Activated T-helper 2 cell treated with anti-CD3 and anti-CD28 coated beads, Interferon-gamma antibody, Interleukin-2, Interleukin-4, amounts not matched to agents 10 μg/mL and 5 μg/mL and 100 μg/mL, durations not matched to agents 14 hours and 24 hours and 36 hours (primary cell): Measurements from ENCODE around the gene EAPP. TPM values are rescaled to one million over a fixed set of nuclear protein-coding genes. Genes with fewer than 3 reads are reported as not detected.
A peak's percentile ranks its signal among the peaks of the same experiment; 100 is the strongest.
"Not testable (repeated sequence)": the region's sequence is repeated elsewhere in the genome, so short reads cannot be mapped to it uniquely, and the experiment has no call there.

Experiments used
- DNase-seq: peaks from one replicate; pipeline ENCODE4 v3.0.0; 2021; ENCODE audit warnings: low spot score
- H3K27ac Mint-ChIP-seq: one replicate; pipeline ENCODE4 v1.8.0; 2021; ENCODE audit warnings: mixed read lengths
- H3K27me3 Mint-ChIP-seq: one replicate; pipeline ENCODE4 v1.8.0; 2021; ENCODE audit warnings: low read depth, mixed read lengths
- H3K36me3 Mint-ChIP-seq: one replicate; pipeline ENCODE4 v1.8.0; 2021; ENCODE audit warnings: low read depth, mixed read lengths
- H3K4me1 Mint-ChIP-seq: one replicate; pipeline ENCODE4 v1.8.0; 2021; ENCODE audit warnings: low read depth, mixed read lengths
- H3K4me3 Mint-ChIP-seq: one replicate; pipeline ENCODE4 v1.8.0; 2021; ENCODE audit warnings: low read depth, mild to moderate bottlenecking, moderate library complexity, mixed read lengths
- H3K9me3 Mint-ChIP-seq: one replicate; pipeline ENCODE4 v1.8.0; 2021; ENCODE audit warnings: mixed read lengths
- intact Hi-C: fragments of 100-400 bp; cut with micrococcal nuclease; formaldehyde crosslinking; loops from one replicate; pipeline ENCODE4 v1.15.1; 2023
- total RNA-seq: library from RNA; stranded (reverse); gene quantifications from 2 replicates; pipeline ENCODE4 v1.2.3, GENCODE V29; 2022

Gene EAPP, protein sequence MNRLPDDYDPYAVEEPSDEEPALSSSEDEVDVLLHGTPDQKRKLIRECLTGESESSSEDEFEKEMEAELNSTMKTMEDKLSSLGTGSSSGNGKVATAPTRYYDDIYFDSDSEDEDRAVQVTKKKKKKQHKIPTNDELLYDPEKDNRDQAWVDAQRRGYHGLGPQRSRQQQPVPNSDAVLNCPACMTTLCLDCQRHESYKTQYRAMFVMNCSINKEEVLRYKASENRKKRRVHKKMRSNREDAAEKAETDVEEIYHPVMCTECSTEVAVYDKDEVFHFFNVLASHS
- total RNA-seq = 35.2 and 36.6 TPM in 2 replicates

DNA sequence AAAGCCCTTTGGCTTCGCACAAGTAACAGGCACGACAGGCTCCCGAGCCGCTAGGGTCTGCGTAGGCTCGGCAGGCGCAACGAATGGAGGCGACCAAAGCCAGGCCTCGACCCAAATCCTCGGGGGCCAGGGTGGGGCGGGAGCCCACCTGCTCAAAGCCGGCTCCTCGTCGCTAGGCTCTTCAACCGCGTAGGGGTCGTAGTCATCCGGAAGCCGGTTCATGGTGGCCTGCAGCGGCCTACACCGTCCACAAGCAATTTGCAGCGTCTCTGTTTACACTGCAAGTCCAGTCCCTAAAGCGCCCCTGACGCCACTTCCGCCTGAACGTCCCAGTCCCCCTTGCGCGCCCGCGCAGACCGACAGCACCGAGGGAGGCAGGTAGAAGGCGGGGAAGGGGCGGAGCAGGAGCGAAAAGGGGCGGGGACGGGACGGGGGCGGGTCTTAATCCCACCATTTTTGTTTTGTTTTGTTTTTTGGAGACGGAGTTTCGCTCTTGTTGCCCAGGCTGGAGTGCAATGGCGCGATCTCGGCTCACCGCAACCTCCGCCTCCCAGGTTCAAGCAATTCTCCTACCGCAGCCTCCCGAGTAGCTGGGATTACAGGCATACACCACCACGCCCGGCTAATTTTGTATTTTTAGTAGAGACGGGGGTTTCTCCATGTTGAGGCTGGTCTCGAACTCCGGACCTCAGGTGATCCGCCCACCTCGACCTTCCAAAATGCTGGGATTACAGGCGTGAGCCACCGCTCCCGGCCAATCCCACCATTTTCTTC, at the start of gene EAPP:
EAPP (minus strand) TSS at position 295 of the 774 bp plus-strand sequence; CDS start at position 222, 73 bp downstream.
- intact Hi-C loops = loop anchor here (5.0 kb wide), 2 partner anchors 77 to 443 kb away; partner anchors contain the start of genes SPTSSA and SRP54
- H3K36me3 Mint-ChIP-seq = peaks cover 13% of the 10 kb centered on the region
- peak within 1 kb of the TSS; percentile 99 for H3K27ac Mint-ChIP-seq
- H3K4me1 Mint-ChIP-seq = peaks cover 24% of the 10 kb centered on the region
- H3K27me3 Mint-ChIP-seq = no peaks in the 10 kb centered on the region
- H3K4me3 Mint-ChIP-seq = peak within 1 kb of the TSS; percentile 99
- peak; percentile 92 for DNase-seq
- no peaks in the 10 kb centered on the region for H3K9me3 Mint-ChIP-seq

DNA sequence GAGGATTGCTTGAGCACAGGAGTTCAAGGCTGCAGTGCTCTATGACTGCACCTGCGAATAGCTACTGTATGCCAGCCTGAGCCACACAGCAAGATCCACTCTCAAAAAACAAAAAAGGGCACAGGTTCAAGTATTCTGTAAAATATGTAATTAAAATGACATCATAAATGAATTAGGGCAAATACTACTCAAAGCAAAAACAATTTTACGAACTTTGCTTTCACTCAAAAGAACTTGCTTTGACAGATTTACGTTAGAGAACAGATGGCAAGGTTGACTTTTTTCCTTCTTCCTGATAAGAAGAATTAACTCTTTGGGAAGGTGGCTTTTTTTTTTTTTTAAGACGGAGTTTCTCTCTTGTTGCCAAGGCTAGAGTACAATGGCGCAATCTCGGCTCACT, 44.0 kb upstream of the EAPP start:
- Mint-ChIP-seq H3K27me3 (no peaks in the 10 kb centered on the region), H3K27ac (no peak overlapping the region), H3K4me3 (no peak overlapping the region), H3K9me3 (no peaks in the 10 kb centered on the region), H3K36me3 (peaks cover 52% of the 10 kb centered on the region), H3K4me1 (peaks cover 2% of the 10 kb centered on the region)
- DNase-seq = no peak
- intact Hi-C loops = no loop called here

DNA sequence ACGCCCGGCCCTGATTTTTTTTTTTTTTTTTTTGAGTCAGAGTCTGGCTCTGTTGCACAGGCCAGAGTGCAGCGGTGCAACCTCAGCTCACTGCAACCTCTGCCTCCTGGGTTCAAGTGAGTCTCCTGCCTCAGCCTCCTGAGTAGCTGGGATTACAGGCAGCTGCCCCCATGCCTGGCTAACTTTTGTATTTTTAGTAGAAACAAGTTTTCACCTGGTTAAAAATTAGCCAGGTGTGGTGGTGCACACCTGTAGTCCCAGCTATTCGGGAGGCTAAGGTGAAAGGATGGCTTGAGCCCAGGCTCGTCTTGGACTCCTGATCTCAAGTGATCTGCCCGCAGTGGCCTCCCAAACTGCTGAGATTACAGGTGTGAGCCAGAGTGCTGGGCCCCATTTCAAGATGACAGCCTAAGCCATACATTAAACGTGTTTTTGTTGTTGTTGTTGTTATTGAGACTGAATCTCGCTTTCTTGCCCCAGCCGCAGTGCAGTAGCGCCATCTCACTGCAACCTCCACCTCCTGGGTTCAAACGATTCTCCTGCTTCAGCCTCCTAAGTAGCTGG, 42.7 kb upstream of the EAPP start:
- DNase-seq = no peak
- intact Hi-C loops = no loop called here
- H3K9me3 Mint-ChIP-seq = no peaks in the 10 kb centered on the region
- no peak overlapping the region for H3K4me3 Mint-ChIP-seq
- H3K4me1 Mint-ChIP-seq = peaks cover 2% of the 10 kb centered on the region
- H3K36me3 Mint-ChIP-seq = peaks cover 52% of the 10 kb centered on the region
- H3K27me3 Mint-ChIP-seq = no peaks in the 10 kb centered on the region
- no peak overlapping the region for H3K27ac Mint-ChIP-seq

DNA sequence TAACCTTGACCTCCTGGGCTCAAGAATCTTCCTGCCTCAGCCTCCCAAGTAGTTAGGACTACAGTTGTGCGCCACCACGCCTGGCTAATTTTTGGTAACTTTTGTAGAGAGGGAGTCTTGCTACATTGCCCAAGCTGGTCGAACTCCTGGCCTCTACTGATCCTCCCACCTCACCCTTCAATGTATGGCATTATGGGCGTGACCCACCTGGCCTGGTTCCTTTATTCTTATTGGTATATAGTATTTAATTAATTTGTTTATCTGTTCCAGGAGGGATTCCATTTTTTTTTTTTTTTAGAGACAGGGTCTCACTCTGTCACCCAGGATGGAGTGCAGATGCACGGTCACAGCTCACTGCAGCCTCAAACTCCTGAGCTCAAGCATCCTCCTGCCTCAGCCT, 40.9 kb upstream of the EAPP start:
- H3K4me3 Mint-ChIP-seq = no peak overlapping the region
- H3K9me3 Mint-ChIP-seq = no peaks in the 10 kb centered on the region
- intact Hi-C loops = no loop called here
- no peaks in the 10 kb centered on the region for H3K27me3 Mint-ChIP-seq
- no peak for DNase-seq
- peaks cover 57% of the 10 kb centered on the region for H3K36me3 Mint-ChIP-seq
- no peak overlapping the region for H3K27ac Mint-ChIP-seq
- H3K4me1 Mint-ChIP-seq = peaks cover 2% of the 10 kb centered on the region

DNA sequence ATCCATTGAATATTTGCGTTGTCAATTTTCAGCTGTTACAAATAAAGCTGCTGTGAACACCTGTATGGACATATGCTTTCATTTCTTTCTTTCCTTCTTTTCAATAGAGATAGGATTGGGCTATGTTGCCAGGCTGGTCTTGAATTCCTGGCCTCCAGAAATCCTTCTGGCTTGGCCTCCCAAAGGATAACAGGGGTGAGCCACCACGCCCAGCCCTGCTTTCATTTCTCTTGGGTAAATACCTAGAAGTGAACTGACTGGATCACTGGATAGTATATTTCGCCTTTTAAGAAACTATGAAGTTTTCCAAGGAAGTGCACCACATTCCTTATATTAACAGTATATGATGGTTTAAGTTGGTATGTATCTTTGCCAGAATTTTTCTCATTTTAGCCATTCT, 32.3 kb upstream of the EAPP start:
- no peak for DNase-seq
- H3K36me3 Mint-ChIP-seq = peaks cover 47% of the 10 kb centered on the region
- no peak overlapping the region for H3K27ac Mint-ChIP-seq
- H3K4me3 Mint-ChIP-seq = no peak overlapping the region
- intact Hi-C loops = no loop called here
- H3K27me3 Mint-ChIP-seq = no peaks in the 10 kb centered on the region
- H3K4me1 Mint-ChIP-seq = no peaks in the 10 kb centered on the region
- no peaks in the 10 kb centered on the region for H3K9me3 Mint-ChIP-seq

DNA sequence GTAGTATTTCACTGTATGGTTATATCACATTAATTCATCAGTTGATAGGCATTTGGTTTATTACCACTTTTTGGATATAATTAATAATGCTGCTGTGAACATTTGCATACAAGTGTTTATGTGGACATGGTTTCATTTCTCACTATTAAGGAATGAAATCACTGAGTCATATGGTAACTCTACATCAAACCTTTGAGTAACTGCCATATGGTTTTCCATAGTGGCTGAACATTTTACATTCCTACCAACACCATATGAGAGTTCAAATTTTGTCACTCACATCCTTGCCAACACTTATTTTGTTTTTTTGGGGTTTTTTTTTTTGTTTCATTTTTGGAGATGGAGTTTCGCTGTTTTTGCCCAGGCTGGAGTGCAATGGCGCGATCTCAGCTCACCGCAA, 30.2 kb upstream of the EAPP start:
- intact Hi-C loops = no loop called here
- Mint-ChIP-seq H3K4me1 (no peaks in the 10 kb centered on the region), H3K27ac (no peak overlapping the region), H3K36me3 (peaks cover 47% of the 10 kb centered on the region), H3K9me3 (no peaks in the 10 kb centered on the region), H3K4me3 (no peak overlapping the region), H3K27me3 (no peaks in the 10 kb centered on the region)
- no peak for DNase-seq

DNA sequence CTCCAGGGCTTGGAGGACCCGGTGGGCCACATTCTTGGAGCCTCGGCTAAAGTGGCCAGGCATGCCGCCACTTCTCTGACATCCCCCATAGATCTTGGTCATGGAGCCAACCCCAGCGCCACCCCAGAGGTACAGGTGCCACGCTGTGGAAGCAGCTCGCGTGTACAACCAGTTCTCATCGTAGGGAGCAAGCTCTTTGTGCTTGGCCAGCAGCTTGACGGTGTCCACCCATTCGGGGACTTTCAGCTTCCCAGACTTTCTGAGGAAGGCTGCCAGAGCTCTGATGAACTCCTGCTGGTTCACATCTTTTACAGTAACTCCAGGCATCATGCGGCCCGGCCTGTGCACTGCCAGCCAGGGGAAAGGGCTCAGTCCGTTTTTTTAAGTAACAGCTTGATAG, 29.3 kb upstream of the EAPP start:
- DNase-seq = no peak
- H3K27ac Mint-ChIP-seq = no peak overlapping the region
- no peaks in the 10 kb centered on the region for H3K27me3 Mint-ChIP-seq
- intact Hi-C loops = no loop called here
- H3K36me3 Mint-ChIP-seq = peaks cover 50% of the 10 kb centered on the region
- no peaks in the 10 kb centered on the region for H3K9me3 Mint-ChIP-seq
- no peak overlapping the region for H3K4me3 Mint-ChIP-seq
- H3K4me1 Mint-ChIP-seq = no peaks in the 10 kb centered on the region

DNA sequence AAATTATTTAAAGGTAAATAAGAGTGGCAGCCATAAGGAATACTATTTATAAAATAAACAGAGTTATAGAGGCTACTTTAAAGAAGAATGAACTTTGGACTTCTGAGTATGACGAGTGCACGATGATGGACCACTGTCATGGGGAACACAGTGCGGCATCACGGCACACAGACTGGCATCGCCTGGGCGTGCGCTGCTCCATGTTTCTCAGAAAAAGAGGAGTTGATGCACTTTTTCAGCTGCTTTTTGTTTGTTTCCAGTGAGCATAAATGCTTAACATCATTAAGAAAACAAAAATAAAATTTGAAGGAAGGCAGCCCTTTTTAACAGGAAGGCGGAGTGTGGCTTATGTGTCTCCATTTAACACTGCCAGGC, 23.3 kb upstream of the EAPP start:
- Mint-ChIP-seq H3K4me1 (no peaks in the 10 kb centered on the region), H3K4me3 (no peak overlapping the region), H3K9me3 (no peaks in the 10 kb centered on the region), H3K36me3 (peaks cover 28% of the 10 kb centered on the region), H3K27me3 (no peaks in the 10 kb centered on the region), H3K27ac (no peak overlapping the region)
- no peak for DNase-seq
- intact Hi-C loops = no loop called here

DNA sequence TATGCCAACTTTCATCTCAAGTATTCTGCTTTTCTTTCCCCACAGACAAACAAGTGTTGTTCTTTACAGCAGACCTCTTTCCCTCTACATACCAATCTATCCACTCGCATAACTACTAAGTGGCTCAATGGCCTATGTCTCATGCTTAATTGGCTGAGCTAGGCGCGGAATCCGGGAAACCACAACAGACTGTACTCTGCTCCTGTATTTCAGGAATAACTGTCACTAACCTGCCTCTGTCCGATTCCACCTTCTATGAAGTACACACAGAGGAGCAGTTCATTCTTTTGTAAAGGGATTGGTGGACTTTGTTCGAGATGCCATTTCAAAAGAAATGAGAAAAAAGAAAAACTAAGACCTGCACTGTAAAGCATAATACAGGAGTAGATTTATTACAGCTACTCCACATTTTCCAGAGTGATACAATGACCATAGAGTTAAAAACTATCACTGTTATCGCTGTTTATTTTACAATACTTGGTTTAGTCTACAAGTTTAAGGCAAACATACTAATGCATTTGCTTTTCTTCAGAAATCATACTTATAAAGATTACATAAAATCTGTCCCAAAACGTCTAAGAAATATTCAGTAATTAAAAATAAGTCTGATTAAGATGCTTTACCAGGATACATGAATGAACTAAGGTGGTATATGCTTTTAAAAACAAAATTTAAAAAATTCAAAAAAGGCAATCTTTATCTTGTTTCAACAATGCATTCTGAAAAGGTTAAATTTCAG, 22.7 kb upstream of the EAPP start:
- H3K36me3 Mint-ChIP-seq = peaks cover 23% of the 10 kb centered on the region
- H3K27me3 Mint-ChIP-seq, H3K4me3 Mint-ChIP-seq, intact Hi-C loops, H3K4me1 Mint-ChIP-seq, H3K9me3 Mint-ChIP-seq, DNase-seq, H3K27ac Mint-ChIP-seq: not testable (repeated sequence)

DNA sequence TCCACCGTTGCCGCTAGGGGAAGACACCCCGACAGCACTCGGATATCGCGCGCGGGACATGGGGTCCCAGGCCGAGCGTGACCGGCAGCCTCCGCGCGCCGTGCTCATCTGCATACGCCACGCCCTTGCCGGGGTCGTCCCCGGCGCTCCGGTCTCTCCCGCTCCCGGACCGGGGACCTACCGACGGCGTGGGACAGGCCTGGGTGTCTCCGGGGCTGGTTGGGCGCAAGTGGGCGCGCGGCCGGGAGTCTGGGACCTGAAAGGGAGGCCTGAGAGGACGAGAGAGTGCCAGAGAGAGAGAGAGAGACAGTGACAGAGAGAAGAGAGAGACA, 17.0 kb upstream of the EAPP start:
- H3K27ac Mint-ChIP-seq, H3K36me3 Mint-ChIP-seq, intact Hi-C loops, H3K9me3 Mint-ChIP-seq, DNase-seq, H3K27me3 Mint-ChIP-seq, H3K4me3 Mint-ChIP-seq: not testable (repeated sequence)
- peaks cover 12% of the 10 kb centered on the region for H3K4me1 Mint-ChIP-seq

DNA sequence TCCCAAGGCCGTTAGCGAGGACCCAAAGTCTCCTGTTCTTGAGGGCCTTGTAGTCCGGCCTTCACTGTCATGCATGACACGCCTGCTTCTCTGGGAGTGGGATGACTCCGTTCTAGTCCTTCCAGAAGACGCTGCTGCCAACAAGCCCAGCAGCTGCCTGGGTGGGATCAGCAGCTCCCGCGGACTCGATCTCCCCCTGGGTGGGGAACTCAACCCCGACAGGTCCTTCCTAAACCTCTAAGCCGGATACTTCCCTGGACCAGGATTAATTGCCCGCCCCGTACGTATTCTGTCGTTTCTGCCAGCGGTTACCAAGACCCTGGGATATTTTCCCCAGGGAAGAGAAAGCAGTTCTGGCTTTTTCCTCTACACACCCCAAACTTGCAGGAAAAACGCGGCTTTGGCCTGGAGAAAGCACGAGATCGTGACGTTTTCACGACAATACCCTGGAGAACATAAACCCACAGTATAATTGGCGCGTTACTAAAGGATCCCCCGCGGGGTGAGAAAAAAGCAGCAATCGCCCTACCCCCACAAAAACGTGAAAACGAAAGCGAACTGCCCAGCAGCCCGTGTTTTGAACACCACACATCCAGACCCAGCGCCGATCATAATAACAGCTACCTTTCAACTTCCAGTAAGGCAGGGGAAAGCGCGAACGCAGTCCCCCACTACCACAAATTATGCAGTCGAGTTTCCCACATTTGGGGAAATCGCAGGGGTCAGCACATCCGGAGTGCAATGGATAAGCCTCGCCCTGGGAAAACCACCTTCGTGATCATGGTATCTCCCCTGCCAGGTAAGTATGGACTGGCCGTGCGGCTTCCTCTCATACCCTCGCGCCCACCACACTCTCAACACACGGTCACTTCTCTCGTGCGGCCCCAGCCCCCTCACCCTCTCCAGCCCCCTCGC, 16.3 kb upstream of the EAPP start:
- H3K9me3 Mint-ChIP-seq, H3K27ac Mint-ChIP-seq, DNase-seq, H3K27me3 Mint-ChIP-seq, H3K36me3 Mint-ChIP-seq, H3K4me3 Mint-ChIP-seq, intact Hi-C loops: not testable (repeated sequence)
- H3K4me1 Mint-ChIP-seq = peaks cover 14% of the 10 kb centered on the region
